H7 (cell line): ENCODE data around the gene PRKN. TPM values are rescaled to one million over a fixed set of nuclear protein-coding genes. Genes with fewer than 3 reads are reported as not detected.
"Not testable (repeated sequence)": the region's sequence is repeated elsewhere in the genome, so short reads cannot be mapped to it uniquely, and the experiment has no call there.

Experiments
- DNase-seq: peaks from one replicate; pipeline ENCODE4 v3.0.0; 2012
- H3K27me3 ChIP-seq: 2 replicates; pipeline ENCODE4 v1.6.0; 2011; ENCODE audit warnings: mild to moderate bottlenecking, low read length; ENCODE audit not compliant: control insufficient read depth, insufficient read depth
- H3K36me3 ChIP-seq: replicated peaks from 2 replicates; pipeline ENCODE4 v1.5.1; 2011; ENCODE audit warnings: low read length; ENCODE audit not compliant: control insufficient read depth, insufficient read depth
- H3K4me3 ChIP-seq: 2 replicates; pipeline ENCODE4 v1.5.1; 2011; ENCODE audit warnings: low read depth, mild to moderate bottlenecking, control low read depth, low read length, moderate library complexity; ENCODE audit not compliant: insufficient read depth
- total RNA-seq: library from RNA; depleted of rRNA; stranded (reverse); fragments of >200 nt; shearing (Covaris generic); gene quantifications from 2 replicates; pipeline ENCODE4 v1.2.3, GENCODE V29; 2014

The PRKN gene
- total RNA-seq, 1 experiment from 2014 or later = 0.90 TPM

DNA sequence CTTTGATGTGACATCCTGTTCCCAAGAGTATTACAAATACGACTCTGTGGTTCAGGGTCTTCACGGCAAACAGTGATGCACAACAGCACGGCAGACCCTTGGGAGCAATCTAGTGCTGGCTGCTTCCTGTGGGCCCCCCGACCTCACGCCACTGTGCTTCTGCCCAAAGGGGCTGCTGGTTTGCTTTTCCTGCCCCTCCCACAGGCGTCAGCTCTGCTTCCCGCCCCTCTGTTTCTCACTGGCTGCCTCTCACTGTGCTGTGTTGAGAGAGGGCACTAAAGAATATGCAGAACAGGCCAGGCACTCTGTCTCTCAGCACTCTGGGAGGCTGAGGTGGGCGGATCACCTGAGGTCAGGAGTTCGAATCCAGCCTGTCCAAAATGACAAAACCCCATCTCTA lies 899.2 kb downstream of the PRKN start:
- Histone ChIP-seq H3K27me3 (no peaks in the 10 kb centered on the region), H3K36me3 (no peaks in the 10 kb centered on the region), H3K4me3 (no peak overlapping the region)
- no peak for DNase-seq

DNA sequence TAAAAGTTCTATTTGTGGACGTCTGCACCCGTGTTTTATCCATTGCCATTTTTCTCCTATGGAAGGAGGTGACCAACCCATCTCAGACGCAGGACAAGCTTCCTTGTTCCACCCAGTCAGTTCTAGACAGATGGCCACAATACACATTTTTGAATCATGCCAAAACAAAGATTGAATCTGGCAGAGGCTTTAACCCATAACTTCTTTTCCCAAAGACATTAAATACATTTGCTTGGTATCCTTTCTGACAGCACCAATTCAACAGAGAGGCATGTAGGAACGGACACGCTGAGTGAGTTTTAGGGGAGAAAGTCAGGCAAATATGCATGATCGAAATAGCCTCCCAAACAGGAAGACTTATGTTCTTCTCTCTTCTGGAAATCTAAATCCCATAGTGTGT lies 901.1 kb downstream of the PRKN start:
- Histone ChIP-seq H3K27me3 (no peaks in the 10 kb centered on the region), H3K36me3 (no peaks in the 10 kb centered on the region), H3K4me3 (no peak overlapping the region)
- no peak for DNase-seq

DNA sequence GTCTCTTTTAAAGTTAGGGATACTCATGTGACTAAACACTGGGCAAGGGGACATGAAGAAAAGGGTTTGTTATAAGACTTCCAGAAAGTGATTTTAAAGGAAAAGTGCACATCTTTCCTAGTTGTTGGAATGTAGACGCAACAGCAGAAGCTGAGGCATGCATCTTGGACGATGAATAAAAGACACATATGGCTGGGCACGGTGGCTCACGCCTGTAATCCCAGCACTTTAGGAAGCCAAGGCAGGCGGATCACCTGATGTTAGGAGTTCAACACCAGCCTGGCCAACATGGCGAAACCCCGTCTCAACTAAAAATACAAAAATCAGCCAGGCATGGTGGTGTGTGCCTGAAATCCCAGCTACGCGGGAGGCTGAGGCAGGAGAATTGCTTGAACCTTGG lies 905.4 kb downstream of the PRKN start:
- H3K27me3 ChIP-seq, DNase-seq, H3K4me3 ChIP-seq, H3K36me3 ChIP-seq: not testable (repeated sequence)

DNA sequence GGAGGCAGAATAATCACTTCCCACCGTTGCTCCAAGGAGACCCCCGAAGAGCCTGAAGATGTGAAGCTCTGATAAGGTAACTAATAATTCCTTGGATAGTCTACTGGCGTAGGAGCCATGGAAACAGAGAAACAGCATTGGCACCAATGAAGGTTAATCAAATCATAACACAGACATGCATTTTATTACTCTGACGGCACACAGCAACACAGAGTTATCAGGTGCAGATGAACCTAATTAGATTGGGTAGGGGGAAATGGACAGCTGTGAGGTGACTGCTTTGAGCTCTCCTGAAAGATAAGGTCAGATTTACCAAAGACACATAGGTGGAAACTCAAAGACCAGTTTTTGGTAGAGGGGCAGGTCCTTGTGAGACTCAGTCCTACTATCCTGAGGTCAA lies 909.7 kb downstream of the PRKN start:
- no peaks in the 10 kb centered on the region for H3K27me3 ChIP-seq
- no peaks in the 10 kb centered on the region for H3K36me3 ChIP-seq
- DNase-seq = no peak
- no peak overlapping the region for H3K4me3 ChIP-seq

DNA sequence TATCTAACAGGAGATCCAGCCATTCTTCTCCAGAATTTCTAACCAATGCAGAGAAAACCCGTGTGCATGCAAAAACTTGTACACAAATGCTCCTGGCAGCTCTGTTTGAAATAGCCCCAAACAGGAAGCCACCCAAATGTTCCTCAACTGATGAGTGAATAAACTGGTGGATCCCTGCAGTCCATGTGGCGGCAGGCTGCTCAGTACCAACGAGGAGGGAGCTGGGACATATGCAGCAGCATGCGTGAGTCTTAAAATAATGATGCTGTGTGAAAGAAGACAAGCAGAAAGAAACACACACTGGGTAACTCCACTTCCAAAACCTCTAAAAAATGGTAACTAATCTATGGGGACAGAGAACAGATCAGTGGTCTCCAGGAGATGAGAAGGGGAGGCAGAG lies 911.6 kb downstream of the PRKN start:
- H3K27me3 ChIP-seq = no peaks in the 10 kb centered on the region

DNA sequence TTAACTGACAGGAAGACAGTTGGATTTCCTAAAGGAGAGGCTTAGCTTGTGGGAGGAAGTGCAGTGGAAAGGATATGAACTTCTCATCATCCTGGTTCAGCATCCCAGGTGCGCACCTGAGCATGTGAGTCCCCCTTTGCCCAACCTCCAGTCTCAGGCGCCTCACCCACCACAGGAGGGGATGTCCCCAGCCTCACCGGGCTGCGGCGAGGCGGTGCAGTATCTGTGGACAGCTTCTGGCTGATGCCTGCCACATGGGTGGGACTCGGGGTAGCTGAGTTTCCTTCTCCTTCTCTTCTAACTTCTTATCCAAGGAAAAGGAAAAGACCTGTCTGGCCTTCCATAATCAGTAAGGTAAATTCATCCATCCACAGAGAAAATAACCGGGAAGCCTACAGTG lies 914.4 kb downstream of the PRKN start:
- DNase-seq = no peak
- no peaks in the 10 kb centered on the region for H3K27me3 ChIP-seq
- no peak overlapping the region for H3K4me3 ChIP-seq
- H3K36me3 ChIP-seq = no peaks in the 10 kb centered on the region

More for the DNA sequence above, 911.6 kb downstream of the PRKN start:
- Histone ChIP-seq H3K4me3 (no peak overlapping the region), H3K36me3 (no peaks in the 10 kb centered on the region)
- DNase-seq = no peak

DNA sequence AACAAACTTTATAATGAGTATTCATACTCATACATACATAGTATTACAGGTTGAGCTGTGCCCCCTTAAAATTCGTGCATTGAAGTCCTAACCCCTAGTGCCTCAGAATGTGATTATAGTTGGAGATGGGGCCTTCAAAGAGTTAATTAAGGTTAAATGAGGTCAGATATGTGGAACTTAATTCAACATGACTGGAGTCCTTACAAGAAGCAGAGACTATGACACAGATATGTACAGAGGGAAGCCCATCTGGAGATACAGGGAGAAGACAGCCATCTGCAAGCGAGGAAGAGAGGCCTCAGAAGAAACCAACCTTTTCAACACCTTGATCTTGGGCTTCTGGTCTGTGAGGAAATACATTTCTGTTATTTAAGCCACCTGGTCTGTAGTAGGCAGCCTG lies 917.6 kb downstream of the PRKN start:
- DNase-seq = no peak
- Histone ChIP-seq H3K27me3 (no peaks in the 10 kb centered on the region), H3K4me3 (no peak overlapping the region), H3K36me3 (no peaks in the 10 kb centered on the region)

DNA sequence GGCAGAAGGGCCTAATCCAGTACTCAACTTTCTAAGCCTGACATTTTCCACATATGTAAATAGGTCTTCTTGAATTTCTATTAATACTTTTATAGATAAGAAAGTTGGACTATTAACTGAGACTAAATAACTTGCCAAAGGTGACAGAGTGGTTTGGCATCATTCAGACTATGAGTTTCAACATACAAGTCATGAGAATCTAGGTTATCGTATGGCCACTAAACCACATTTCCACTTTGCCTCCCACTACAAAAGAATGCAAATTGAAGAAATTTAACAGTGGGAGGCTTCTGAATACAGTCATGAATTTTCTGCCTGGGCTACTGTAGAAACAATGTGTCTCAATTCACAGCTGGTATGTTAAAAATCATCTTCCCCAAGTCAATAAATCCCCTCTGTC lies 922.7 kb downstream of the PRKN start:
- H3K36me3 ChIP-seq = no peaks in the 10 kb centered on the region
- H3K27me3 ChIP-seq = no peaks in the 10 kb centered on the region
- DNase-seq = no peak
- no peak overlapping the region for H3K4me3 ChIP-seq

DNA sequence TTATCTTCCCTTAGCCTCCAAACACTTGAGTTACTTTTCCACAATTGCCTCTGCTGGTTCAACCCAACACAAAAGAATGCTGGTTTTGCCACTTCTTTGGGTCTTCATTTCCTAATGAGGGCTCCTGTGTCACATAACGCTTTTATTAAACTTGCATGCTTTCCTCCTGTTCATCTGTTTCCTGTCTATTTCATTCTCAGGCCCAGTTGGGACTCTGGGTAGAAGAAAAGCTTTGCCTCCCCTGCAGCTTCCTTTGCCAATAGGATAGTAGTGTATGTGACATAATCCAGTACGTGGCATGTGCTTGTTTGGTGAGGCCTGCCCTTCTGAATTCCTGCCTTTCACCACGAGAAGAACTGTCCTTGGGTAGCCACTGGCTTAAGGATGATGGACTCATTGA lies 924.4 kb downstream of the PRKN start:
- Histone ChIP-seq H3K36me3 (no peaks in the 10 kb centered on the region), H3K27me3 (no peaks in the 10 kb centered on the region)

DNA sequence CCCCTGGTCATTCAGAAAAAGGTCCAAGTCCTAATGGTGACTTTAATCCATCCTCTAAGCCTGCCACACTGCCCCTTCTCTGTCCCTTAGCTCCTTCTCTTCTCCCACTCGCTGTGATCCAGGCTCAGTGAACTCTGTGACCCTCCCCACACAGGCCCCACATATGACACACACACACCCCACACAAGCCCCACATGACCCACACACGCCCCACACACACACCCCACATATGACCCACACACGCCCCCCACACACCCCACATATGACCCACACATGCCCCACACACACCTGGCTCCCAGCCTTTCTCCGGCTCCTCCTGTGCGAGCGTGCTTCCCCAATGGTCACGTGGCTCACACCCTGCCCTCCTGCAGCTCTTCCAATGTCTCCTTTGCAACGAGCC lies 925.3 kb downstream of the PRKN start:
- DNase-seq = no peak
- Histone ChIP-seq H3K36me3 (no peaks in the 10 kb centered on the region), H3K27me3 (no peaks in the 10 kb centered on the region), H3K4me3 (no peak overlapping the region)

More for the DNA sequence above, 924.4 kb downstream of the PRKN start:
- H3K4me3 ChIP-seq = no peak overlapping the region
- no peak for DNase-seq

DNA sequence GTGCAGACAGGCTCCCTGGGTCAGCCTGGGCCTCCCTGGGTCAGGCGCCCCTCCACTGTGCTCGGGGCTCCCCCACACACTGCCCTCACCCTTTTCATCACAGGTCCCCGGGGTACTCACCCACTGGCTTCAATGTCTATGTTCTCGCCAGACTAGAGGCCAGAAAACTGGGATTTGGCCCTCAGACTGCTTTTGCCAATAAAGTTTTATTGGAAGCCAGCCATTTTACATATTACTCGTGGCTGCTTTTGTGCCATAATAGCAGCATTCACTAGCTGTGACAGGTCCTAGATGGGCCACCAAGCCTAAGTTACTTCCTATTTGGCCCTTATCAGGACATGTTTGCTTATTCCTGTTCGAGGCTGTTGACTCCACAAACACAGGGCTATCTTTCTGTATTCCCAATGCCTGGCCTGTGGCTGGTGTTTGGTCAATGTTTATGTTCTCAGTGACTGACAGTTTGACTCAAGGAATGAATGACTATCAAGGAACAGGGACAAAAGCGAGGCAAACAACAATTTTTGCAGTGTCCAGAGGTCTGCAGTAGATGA lies 928.6 kb downstream of the PRKN start:
- no peak for DNase-seq
- H3K36me3 ChIP-seq = no peaks in the 10 kb centered on the region
- H3K27me3 ChIP-seq = no peaks in the 10 kb centered on the region
- H3K4me3 ChIP-seq = no peak overlapping the region

DNA sequence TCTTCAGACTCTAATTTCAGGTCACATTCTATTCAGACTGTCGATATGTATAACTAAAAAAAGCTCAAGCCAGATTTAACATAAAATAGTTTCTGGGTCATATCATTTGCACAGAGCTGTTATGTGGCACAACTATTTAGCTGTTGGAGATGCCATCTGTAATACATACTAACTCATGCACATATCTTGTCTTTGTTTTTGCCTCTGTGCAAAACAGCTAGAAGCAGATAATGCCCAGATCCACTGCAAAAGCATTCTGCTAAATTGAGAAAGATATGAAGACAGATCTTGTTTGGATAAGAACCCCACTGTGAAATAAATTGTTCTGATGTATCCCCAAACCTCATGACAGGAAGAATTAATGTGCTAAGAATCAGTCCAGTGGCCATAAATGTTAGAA lies 930.9 kb downstream of the PRKN start:
- H3K27me3 ChIP-seq = no peaks in the 10 kb centered on the region
- no peak overlapping the region for H3K4me3 ChIP-seq
- no peak for DNase-seq
- no peaks in the 10 kb centered on the region for H3K36me3 ChIP-seq

DNA sequence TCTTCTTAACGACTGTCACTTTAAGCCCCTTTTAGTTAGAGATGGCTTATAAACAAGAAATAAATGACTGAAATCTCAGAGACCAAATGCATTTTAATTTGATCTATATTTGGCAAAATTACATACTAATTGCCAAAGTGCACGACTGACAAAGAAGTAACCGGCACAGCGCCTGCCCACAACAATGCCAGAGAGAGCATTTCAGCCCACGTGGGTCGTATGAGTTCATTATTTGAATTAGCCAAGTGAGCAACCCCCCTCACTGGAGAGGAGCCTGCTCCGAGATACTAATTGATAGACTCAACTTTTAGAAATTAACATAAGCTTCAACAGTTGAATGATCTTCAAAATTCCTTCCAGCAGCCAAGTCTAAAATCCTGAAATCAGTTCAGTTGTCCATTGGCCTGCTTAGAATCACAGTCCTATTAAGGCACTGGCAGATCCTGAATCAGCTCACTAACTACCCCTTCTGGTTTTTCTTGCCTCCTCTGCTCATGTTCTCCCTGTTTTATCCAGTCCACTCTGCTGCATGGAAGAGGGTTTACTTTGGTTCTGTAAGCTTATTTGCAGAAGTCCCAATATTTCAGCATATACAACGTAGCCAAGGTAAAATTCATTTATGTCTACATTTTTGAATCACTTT lies 934.6 kb downstream of the PRKN start:
- Histone ChIP-seq H3K4me3 (no peak overlapping the region), H3K27me3 (no peaks in the 10 kb centered on the region), H3K36me3 (no peaks in the 10 kb centered on the region)
- DNase-seq = no peak

DNA sequence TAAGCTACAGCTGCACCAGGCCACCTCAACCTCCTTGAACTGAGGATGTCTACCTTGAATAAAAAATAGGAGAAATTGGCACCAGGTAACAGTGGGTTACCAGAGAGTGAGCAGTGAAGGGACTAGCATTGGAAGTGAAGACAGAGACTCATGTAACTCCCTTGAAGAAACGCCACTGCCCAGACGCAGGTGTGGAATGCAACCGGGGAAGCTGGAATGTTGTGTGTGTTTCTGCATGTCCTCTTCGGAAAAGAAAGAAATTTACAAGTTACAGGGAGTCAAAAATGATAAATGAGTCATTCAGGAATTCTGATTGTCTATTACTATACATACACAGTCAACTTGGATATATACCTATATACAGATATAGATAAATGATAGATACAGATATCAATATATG lies 939.0 kb downstream of the PRKN start:
- H3K36me3 ChIP-seq = no peaks in the 10 kb centered on the region
- H3K27me3 ChIP-seq = no peaks in the 10 kb centered on the region
- DNase-seq = no peak
- no peak overlapping the region for H3K4me3 ChIP-seq

DNA sequence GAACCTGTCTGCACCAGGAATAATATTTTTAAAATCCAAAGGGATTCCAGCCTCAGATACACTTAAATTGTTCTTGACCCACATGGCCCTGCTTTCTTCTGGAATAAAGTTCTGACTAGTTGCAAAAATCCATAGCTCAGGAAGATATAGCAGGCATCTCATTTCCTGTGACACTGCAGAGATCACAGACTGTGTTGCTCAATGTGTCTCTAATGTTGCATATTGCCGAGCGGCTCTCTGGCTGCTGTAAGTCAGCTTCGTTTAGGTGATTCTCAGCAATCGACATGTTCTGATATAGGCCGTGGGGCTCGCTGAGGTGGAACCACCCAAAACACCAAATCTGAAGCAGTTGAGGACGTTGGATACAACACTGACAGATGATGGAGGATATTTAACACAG lies 955.4 kb downstream of the PRKN start:
- no peaks in the 10 kb centered on the region for H3K27me3 ChIP-seq
- no peak overlapping the region for H3K4me3 ChIP-seq
- no peaks in the 10 kb centered on the region for H3K36me3 ChIP-seq
- DNase-seq = no peak

DNA sequence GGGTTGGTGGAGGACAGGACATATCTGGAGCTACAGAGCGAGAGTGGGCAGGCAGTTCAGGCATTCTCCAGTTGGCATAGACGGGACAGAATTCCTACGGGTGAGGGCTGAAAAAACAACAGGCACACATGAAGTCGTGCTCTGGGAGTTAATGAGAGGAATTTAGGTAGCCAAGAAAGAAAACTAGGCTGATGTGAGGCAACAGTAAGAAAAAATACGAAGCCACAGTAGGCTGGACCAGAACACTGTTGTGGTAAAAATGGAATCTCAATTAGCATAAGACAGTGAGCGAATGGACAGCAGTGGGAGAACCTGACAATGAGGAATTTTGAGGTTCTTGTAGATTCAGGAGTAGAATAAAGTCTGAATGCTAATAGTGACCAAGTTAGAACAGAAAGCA lies 965.6 kb downstream of the PRKN start:
- Histone ChIP-seq H3K4me3 (no peak overlapping the region), H3K36me3 (no peaks in the 10 kb centered on the region), H3K27me3 (no peaks in the 10 kb centered on the region)
- DNase-seq = no peak
